Measurements from ENCODE around the gene AHRR. TPM values are rescaled to one million over a fixed set of nuclear protein-coding genes. Genes with fewer than 3 reads are reported as not detected.

AHRR gene
- total and polyA plus RNA-seq, 2 of the 4 experiments (the other 2 are of a cell fraction): 15.6 to 37.1 TPM

- Histone ChIP-seq H2AK9ac (replicated peaks; ENCODE audit: low read depth, low read length, poor library complexity) (no peak overlapping the region), H3K4me1 (ENCODE audit: control insufficient read depth, insufficient read depth, low read length) (peaks cover 2% of the 10 kb centered on the region), H3K4ac (ENCODE audit: low read depth, low read length) (no peak overlapping the region), H4K91ac (ENCODE audit: insufficient read depth, low read depth, low read length) (no peak overlapping the region), H2BK120ac (ENCODE audit: low read depth, low read length) (no peak overlapping the region), H3K27ac (ENCODE audit: insufficient read depth, low read length) (no peak overlapping the region), H3K18ac (ENCODE audit: low read depth, low read length) (no peak overlapping the region), H3K4me3 (ENCODE audit: insufficient read depth, low read depth, low read length) (no peak overlapping the region), H3K9ac (ENCODE audit: low read depth, low read length) (no peak overlapping the region), H3K9me1 (ENCODE audit: insufficient read depth, low read length) (peaks cover 18% of the 10 kb centered on the region; the same call in 1 of the 2 replicates), H3K4me2 (ENCODE audit: low read depth, low read length) (no peak overlapping the region), H3K9me3 (ENCODE audit: control insufficient read depth, insufficient read depth, low read length) (no peaks in the 10 kb centered on the region), H3K23ac (ENCODE audit: low read depth, low read length) (no peak overlapping the region), H3K56ac (ENCODE audit: extremely low read depth, insufficient read depth, low read length) (no peak overlapping the region), H4K20me1 (ENCODE audit: insufficient read depth, low read length) (peaks cover 29% of the 10 kb centered on the region), H3K36me3 (ENCODE audit: control insufficient read depth, insufficient read depth, low read length) (peaks cover 70% of the 10 kb centered on the region), H3K79me1 (ENCODE audit: low read depth in 1 of 2, low read length in 2 of 2) (peaks cover 14 to 60% of the 10 kb centered on the region in 2 experiments), H4K5ac (ENCODE audit: low read depth, low read length) (no peak overlapping the region), H2BK20ac (ENCODE audit: low read depth, low read length) (no peak overlapping the region), H4K8ac (ENCODE audit: low read depth in 2 of 2, low read length in 2 of 2) (no peak overlapping the region), H3K27me3 (ENCODE audit: control insufficient read depth, insufficient read depth, low read length) (no peaks in the 10 kb centered on the region), H2AFZ (replicated peaks; ENCODE audit: low read length, poor library complexity) (no peak overlapping the region), H2AK5ac (ENCODE audit: low read depth, low read length) (no peak overlapping the region), H2BK15ac (ENCODE audit: low read depth, low read length) (no peak overlapping the region), H2BK5ac (ENCODE audit: low read depth, low read length, poor library complexity, severe bottlenecking) (no peak overlapping the region), H3K14ac (replicated peaks; ENCODE audit: low read depth, low read length) (no peak overlapping the region)
- dilution Hi-C loops (cut with HindIII; ENCODE audit: low sequenced_read_pairs, unreplicated experiment) (no loop called here), intact Hi-C loops (cut with micrococcal nuclease) (no loop called here), in situ Hi-C loops (cut with MboI; ENCODE audit: low sequenced_read_pairs) (no loop called here)
- peak; percentile 65 for DNase-seq
- ChIA-PET POLR2A (ENCODE audit: unreplicated experiment) (no interaction called here), CTCF (no interaction called here)
- BruUV-seq (replicated peaks): no TSS peak
- TF ChIP-seq FOS (IDR thresholded peaks at IDR 0.05; ENCODE audit: low read depth, low read length) (peak; percentile 20; the same call in 1 of the 2 replicates), MXI1 (IDR thresholded peaks at IDR 0.05; ENCODE audit: borderline replicate concordance, low read depth, low read length) (no peak), USF2 (IDR thresholded peaks at IDR 0.05; ENCODE audit: low read depth, low read length) (0 out of 2 replicates have a peak, but pooled peaks have one; percentile 3), MAZ (IDR thresholded peaks at IDR 0.05; ENCODE audit: borderline replicate concordance, low read depth, low read length) (no peak)
- 100% methylated on average over 2 of the region's 17 CpGs; no CpG with 5 or more reads in 1 of the 2 experiments for WGBS, 2 experiments (ENCODE audit: extremely low coverage in 2 of 2, insufficient read length in 1 of 2)
- peak; percentile 32; the same call in 1 of the 2 replicates for ATAC-seq (ENCODE audit: low read depth)
Observed at GRCh38 chr5:458547-459353, 137.2 kb downstream of the AHRR start.
